HG02852 (cell line): Measurements from ENCODE around the gene ADA.

ENCODE experiments used
- ATAC-seq: cut with Tn5 transposase; IDR thresholded peaks from one replicate; pipeline ENCODE4 v1.9.1; 2021; ENCODE audit warnings: mild to moderate bottlenecking, moderate library complexity; ENCODE audit not compliant: unreplicated experiment

The ADA gene

GRCh38 chr20:44583157-44583556 lies 68.3 kb downstream of the ADA start:
- ATAC-seq = no peak

GRCh38 chr20:44582311-44583025 lies 69.0 kb downstream of the ADA start, which contains the start of gene PKIG:
TSS of gene PKIG (plus strand) at chr20:44582579. CDS start at chr20:44614557, 31,978 bp downstream.
- ATAC-seq = no peak

GRCh38 chr20:44581515-44581914 lies 70.0 kb downstream of the ADA start:
- no peak for ATAC-seq

- ATAC-seq = no peak
These were observed 70.8 kb downstream of the ADA start for GRCh38 chr20:44580581-44581268.

GRCh38 chr20:44579313-44580081 lies 72.0 kb downstream of the ADA start:
- ATAC-seq = no peak

- no peak for ATAC-seq
These were observed 75.2 kb downstream of the ADA start for GRCh38 chr20:44576297-44576696.

- ATAC-seq = no peak
These were observed 77.1 kb downstream of the ADA start for GRCh38 chr20:44574372-44574771.

GRCh38 chr20:44573501-44573869 lies 78.0 kb downstream of the ADA start:
- ATAC-seq = no peak

- ATAC-seq = no peak
These were observed 78.7 kb downstream of the ADA start for GRCh38 chr20:44572551-44573500.

- no peak for ATAC-seq
These were observed 80.0 kb downstream of the ADA start for GRCh38 chr20:44571362-44571988.

- ATAC-seq = no peak
These were observed 81.1 kb downstream of the ADA start for GRCh38 chr20:44570367-44570766.
